GM12892 (cell line): ENCODE results near the gene EHD2.
"Not testable (repeated sequence)": the region's sequence is repeated elsewhere in the genome, so short reads cannot be mapped to it uniquely, and the experiment has no call there.

Experiments used
- POLR2A ChIP-seq: IDR thresholded peaks from 2 replicates; pipeline ENCODE4 v1.6.1; 2011; ENCODE audit warnings: low read depth, low read length, control low read depth
- POLR2AphosphoS5 ChIP-seq: IDR thresholded peaks from 2 replicates; pipeline ENCODE4 v1.6.1; 2011; ENCODE audit warnings: low read depth, low read length, control low read depth
- TAF1 ChIP-seq: IDR thresholded peaks from 2 replicates; pipeline ENCODE4 v1.6.1; 2011; ENCODE audit warnings: low read depth, mild to moderate bottlenecking, control low read depth, low read length, borderline replicate concordance

DNA sequence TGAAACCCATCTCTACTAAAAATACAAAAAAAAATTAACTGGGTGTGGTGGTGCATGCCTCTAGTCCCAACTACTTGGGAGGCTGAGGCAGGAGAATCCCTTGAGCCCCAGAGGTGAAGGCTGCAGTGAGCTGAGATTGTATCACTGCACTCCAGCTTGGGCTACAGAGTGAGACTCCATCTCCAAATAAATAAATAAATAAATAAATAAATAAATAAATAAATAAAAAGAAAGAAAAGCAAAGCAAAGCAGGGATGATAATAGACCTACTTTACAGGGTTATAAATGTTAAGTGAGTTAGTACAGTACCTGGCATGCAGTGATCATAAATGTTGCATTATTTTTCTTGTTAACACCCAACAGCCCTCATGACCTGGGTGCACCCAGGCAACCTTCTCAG, 1.6 kb downstream of the EHD2 start:
- not testable (repeated sequence) for TF ChIP-seq POLR2A, POLR2AphosphoS5, TAF1
